Bone marrow (tissue), 2 donors: Measurements from ENCODE around the gene GNAQ.
A peak's percentile ranks its signal among the peaks of the same experiment; 100 is the strongest.
"Not testable (repeated sequence)": the region's sequence is repeated elsewhere in the genome, so short reads cannot be mapped to it uniquely, and the experiment has no call there.

ENCODE experiments used
- DNase-seq, 2 donors: peaks; one replicate each; lab custom pipeline; 2025; lab: John Stamatoyannopoulos, UW

GNAQ gene

DNA sequence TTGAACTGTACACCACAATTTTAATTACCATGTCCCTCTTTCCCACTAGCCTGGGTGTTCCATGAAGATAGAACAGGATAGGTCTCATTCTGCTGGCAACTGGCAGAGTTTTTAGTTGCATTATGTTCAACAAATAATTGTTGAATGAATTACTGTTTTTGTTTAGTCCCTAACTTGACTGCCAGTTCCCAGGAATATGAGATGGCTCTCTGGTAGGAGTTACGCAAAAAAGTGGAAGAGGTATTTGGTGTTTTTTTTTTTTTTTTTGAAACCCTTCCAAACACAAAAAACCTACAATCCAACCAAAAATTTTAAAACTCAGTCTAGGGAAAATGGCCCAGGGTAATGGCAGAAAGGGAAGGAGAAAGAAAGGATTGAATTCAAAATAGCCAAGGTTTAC is 153.6 kb downstream of the GNAQ start:
- no peak for DNase-seq

DNA sequence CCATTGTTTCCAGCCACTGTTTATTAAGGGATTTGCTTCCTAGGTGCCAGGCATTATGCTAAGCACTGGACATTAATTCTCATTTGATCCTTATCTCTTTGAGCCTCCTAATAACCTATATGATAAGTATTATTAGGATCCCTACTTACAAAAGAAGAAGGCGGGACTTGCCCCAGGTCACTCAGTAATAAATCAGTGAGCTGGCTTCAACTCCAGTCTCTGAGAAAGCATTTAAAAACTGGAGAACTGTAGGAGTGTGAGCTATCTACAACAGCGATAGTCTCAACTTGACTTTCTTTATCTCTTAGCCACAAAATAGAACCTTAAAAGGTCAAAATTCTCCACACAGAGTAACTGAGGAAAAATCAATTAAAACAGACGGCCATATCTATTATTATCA is 155.0 kb downstream of the GNAQ start:
- DNase-seq: no peak

- DNase-seq: no peak
These were observed 155.5 kb downstream of the GNAQ start for GRCh38 chr9:77876091-77876490.

GRCh38 chr9:77872863-77873262 is 158.7 kb downstream of the GNAQ start:
- DNase-seq: no peak

DNA sequence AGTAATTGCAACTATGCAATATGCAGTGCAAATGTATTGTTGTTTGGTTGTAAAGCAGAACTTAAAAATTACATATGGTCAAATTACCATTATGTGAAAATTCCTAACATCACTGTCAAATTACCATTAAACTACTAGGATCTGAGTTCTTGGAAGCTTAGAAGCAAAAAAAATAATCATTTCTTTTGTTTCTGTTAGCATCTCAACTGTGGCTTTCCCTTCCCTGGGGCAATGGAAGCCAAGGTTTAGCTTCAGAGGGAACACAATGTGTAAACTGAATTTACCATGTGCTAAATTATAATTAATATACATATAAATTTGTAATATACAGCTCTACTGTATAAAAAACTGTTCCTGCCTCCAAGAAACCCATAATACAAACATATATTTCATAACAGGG is 159.4 kb downstream of the GNAQ start:
- no peak for DNase-seq

DNA sequence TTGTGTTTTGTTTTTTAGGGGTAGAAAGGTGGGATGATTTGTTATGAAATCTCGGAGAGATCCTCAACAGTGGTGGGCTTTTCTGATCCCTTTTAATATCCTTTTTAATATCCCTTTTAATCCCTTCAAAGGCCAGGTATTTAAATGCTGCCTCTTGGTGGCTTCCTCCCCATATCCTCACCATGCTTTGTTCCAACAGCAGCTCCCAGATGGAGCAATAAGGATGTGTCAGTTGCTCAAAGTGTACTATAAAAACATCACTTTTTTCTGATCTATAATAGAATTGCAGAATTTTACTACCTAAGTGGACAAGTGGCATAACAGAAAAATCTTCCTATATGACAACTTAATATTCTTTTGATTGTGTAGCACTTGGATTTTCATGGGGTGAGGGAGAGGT is 160.1 kb downstream of the GNAQ start:
- no peak for DNase-seq

- no peak for DNase-seq
These were observed 164.7 kb downstream of the GNAQ start for GRCh38 chr9:77866878-77867277.

- no peak for DNase-seq
These were observed 166.1 kb downstream of the GNAQ start for GRCh38 chr9:77865385-77866047.

DNA sequence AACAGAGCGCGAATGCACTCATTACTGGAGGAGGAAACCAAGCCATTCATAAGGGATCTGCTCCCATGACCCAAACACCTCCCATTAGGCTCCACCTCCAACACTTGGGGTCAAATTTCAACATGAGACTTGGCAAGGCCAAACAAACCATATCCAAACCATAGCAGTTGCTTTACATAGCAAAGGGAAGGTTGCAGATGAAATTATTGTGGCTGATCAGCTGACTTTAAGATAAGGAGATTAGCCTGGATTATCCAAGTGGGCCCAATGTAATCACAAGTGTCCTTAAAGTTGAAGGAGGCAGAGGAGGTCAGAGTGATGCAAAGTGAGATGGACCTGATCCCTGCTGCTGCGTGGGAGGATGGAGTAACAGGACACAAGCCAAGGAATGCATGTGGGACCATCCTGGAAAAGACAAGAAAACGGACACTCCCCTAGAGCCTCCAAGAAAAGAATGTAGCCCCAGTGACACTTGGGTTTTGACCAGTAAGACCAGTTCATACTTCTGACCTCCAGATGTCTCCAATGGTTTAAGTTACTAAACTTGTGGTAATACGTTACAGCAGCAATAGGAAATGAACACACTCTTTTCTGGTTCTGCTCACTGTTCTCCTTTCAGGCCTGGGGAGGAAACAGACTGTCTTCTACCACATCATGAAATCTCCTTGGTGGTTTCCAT is 167.3 kb downstream of the GNAQ start:
- DNase-seq: peak in 1 of 2 donors; percentile 96

- not testable (repeated sequence) for DNase-seq
These were observed 168.0 kb downstream of the GNAQ start for GRCh38 chr9:77863638-77864037.

GRCh38 chr9:77860953-77861352 is 170.7 kb downstream of the GNAQ start:
- DNase-seq: not testable (repeated sequence)

DNA sequence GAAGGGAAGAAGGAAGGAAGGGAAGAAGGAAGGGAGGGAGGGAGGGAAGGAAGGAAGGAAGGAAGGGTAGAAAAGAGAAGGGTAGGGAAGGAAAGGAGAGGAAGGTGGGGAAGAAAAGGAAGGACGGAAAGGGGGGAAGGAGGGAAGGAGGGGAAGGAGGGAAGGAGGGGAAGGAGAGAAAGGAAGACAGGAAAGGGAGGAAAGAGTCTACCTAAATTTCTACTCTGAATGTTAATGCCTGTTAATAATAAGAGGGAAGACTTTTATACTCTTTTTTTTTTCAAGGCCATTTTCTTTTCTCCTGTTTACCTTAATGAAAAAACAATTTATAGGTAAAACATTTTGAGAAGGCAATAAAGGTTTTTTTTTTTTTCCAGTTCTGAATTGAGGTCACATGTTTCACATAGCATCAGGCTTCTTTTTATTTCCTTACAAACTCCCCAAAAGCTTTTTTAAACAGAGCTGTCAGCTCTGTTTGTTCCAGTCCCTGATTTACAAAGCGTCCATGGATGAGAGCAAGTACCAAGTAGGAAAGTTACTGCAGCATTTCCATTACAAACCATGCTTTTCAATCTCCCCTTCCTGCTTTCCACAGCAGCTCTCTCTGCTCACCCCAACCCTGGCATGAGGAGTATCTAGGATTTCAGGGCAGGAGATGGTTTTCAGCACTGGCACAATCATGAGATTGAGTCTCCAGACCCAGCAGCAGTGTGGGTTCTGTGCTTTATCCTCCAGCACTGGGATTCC is 173.9 kb downstream of the GNAQ start:
- no peak for DNase-seq

- DNase-seq: no peak
These were observed 175.0 kb downstream of the GNAQ start for GRCh38 chr9:77856615-77857014.

DNA sequence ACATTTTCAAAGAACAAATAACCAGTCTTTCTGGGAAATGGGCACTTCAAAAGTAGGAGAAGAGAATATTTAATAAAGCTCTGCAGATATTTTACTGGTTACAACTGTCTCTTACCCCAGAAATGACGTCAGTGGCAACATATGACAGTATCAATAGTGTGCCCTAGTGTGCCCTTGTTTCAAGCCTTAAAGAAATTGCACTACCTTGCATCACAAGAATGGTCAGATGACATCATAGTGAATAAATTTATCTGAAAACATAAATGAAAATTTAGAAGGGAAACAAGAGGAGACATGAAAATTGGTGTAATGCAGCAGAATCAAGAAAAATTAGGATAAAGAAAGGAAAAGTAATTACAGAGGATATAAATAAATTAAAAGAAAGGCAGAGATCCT is 176.7 kb downstream of the GNAQ start:
- DNase-seq: no peak

DNA sequence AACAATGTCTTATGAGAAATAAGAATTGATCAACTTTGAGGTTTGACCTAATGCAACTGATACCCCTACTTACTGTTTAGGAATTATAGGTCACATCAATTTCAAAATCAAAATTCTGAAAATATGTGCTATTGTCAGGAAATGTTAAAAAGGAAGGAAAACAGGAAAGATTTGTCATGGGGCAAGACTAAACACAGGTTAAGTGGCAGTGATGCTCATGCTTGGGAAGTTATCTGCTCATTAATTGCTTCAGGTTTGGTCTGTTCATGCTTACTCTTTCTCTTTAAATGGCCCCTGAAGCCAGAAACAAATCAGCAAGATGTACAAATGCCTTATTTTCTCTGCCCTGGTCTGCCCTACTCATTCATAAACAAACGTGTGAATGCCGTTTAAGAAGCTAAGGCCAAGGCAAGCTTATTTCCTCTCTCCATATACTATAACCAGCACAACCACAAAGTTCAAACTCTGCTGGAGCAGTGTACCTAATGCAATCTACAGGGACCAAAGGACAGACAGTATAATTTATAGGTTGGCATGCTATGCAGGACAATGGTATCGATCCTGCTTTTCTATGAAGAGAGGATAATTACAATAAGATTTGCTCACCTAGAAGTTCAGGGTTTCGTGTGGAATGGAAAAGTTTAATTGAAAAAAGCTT is 177.2 kb downstream of the GNAQ start:
- DNase-seq: no peak

- no peak for DNase-seq
These were observed 177.9 kb downstream of the GNAQ start for GRCh38 chr9:77853716-77854115.

DNA sequence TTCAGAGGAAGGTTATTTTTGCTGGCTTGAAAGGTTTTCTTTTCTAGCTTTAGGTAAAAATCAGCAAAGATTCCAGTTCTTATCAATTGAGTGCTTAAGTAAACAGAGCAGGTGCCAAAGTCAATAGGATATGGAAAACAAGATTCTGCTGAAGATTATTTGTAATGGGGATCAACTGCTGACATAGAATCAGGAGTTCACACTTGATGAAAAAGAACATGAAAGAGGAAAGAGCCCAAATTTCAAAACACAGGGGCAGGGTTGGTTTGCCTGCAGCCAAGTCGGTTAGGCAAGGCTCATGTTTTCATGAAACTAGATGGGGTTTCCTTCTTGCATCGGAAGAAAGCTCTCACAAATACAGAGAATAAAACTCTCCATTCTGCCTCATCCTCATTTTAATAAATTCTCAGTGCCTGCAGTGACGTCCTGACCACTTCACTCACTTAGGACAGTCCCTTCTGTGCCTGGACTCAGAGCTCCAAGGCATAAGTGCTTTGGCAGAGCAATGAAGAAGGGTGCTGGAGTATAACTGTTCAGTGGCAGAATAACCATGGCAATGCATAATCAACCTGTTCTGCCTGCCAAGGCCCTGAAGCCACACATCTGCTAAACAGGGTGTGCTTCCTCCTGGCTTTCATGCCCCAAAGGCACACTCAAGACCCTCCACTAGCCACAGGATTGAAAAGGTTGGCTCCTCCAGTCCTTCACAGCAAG is 179.6 kb downstream of the GNAQ start:
- no peak for DNase-seq

- no peak for DNase-seq
These were observed 182.7 kb downstream of the GNAQ start for GRCh38 chr9:77848897-77849296.

- DNase-seq: no peak
These were observed 183.2 kb downstream of the GNAQ start for GRCh38 chr9:77848404-77848803.

- no peak for DNase-seq
These were observed 184.0 kb downstream of the GNAQ start for GRCh38 chr9:77847626-77848025.

GRCh38 chr9:77847059-77847499 is 184.5 kb downstream of the GNAQ start:
- no peak for DNase-seq

DNA sequence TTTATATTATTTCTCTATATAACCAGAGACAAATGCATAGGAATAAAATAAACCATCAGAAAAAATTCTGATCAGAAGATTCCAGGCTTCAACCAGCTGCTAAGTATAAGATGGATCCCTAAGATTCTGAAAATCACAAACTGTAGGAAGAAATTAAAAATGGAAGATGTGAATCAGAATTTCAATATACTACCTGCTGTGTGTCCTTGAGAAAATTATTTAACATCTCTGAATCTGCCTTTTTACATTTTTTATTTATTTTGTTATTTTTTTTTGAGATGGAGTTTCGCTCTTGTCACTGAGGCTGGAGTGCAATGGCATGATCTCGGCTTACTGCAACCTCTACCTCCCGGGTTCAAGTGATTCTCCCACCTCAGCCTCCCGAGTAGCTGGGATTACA is 187.2 kb downstream of the GNAQ start:
- DNase-seq: no peak
